Hematopoietic multipotent progenitor cell treated with erythropoietin and hydrocortisone succinate and interleukin-3 and kit ligand, for 8 days (in vitro differentiated cells): ENCODE results near the gene CADPS2.
"Not testable (repeated sequence)": the region's sequence is repeated elsewhere in the genome, so short reads cannot be mapped to it uniquely, and the experiment has no call there.

Experiments used
- DNase-seq: peaks from one replicate; pipeline ENCODE4 v3.0.0-alpha.2; 2015

CADPS2 gene

GRCh38 chr7:122663733-122664132, 222.5 kb downstream of the CADPS2 start:
- DNase-seq: no peak

- DNase-seq: no peak
These were observed 227.4 kb downstream of the CADPS2 start for GRCh38 chr7:122658856-122659255.

- DNase-seq: no peak
These were observed 232.6 kb downstream of the CADPS2 start for GRCh38 chr7:122653685-122654084.

- no peak for DNase-seq
These were observed 233.4 kb downstream of the CADPS2 start for GRCh38 chr7:122652876-122653275.

GRCh38 chr7:122651451-122651850, 234.8 kb downstream of the CADPS2 start:
- DNase-seq: no peak

- no peak for DNase-seq
These were observed 243.0 kb downstream of the CADPS2 start for GRCh38 chr7:122643250-122643649.

DNA sequence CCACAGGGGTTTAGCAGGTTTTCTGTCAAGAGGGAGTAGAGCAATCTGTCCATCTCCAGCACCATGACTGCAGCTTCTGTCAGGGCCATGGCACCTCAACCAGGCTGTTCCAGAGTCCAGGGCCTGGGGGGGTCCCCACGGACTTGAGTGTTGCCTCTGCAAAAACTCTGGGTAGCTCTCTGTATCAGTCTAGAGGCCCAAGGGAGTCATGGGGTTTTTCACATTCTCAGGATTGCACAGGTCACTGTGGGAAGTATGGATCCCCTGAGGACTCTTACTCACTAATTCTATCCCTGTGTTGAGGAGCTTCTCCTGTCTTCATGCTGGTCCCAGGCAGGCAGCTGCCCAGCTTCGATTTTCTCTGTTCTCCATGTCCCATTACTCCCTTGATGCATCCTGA, 247.8 kb downstream of the CADPS2 start:
- no peak for DNase-seq

GRCh38 chr7:122637784-122638183, 248.5 kb downstream of the CADPS2 start:
- DNase-seq: no peak

DNA sequence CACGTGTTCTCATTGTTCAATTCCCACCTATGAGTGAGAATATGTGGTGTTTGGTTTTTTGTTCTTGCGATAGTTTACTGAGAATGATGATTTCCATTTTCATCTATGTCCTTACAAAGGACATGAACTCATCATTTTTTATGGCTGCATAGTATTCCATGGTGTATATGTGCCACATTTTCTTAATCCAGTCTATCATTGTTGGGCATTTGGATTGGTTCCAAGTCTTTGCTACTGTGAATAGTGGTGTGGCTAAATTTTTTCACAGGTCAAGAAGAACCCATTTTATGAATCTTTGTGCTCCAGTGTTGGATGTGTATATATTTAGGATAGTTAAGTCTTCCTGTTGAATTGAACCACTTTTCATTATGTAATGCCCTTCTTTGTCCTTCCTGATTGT, 250.8 kb downstream of the CADPS2 start:
- not testable (repeated sequence) for DNase-seq

DNA sequence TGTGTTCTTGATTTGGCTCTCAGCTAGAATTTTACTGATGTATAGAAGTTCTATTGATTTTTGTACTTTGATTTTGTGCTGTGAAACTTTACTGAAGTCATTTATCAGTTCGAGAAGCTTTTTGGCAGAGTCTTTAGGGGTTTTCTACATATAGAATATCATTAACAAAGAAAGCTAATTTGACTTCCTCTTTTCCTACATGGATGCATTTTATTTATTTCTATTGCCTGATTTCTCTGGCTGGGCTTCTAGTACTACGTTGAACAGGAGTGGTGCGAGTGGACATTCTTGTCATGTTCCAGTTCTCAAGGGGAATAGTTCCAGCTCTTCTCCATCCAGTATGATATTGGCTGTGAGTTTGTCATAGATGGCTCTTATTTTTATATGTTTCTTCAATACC, 252.8 kb downstream of the CADPS2 start:
- DNase-seq: no peak

DNA sequence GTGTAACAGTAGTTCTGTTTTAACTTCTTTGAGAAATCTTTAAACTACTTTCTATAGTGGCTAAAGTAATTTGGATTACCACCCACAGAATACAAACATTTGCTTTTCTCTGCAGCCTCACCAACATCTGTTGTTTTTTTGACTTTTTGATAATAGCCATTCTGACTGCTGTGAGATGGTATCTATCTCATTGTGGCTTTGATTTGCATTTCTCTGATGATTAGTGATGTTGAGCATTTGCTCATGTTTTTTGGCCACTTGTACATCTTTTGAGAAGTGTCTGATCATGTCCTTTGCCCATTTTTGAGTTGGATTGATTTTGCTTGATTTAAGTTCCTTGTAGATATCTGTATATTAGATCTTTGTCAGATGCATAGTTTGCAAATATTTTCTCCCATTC, 254.0 kb downstream of the CADPS2 start:
- no peak for DNase-seq

- DNase-seq: no peak
These were observed 256.8 kb downstream of the CADPS2 start for GRCh38 chr7:122629412-122629953.

DNA sequence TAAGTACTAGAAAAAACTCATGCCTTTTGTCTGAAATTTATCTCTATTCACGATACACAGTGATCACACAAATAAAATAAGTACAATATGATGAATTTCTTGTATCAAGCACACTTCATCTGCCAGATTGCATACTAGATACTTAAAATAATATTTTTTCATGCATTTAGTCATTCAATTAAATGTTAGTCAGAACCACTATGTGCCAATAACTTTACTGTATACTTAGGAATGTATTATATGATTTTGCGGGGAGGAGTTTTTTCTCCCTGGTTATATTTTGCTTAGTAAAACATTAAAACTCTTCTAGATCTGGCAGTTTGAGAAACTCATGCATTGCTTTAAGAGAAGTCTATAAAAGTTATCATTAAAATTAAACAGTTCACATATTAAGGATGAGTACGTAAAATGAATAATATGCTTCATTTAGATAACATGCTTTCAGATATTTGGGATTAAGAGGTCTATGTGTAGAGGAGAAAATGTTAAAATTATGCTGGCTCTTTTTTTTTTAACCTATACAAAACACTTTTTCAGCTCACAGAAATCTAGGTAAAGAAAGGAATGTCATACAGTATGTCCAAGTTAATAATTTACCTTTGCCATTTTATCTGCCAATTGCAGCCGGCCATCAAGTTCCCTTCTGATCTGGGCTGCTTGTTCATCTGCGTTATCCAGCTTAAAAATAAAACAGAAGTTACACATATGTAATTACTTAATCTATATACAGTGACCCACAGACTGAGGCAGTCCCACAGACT, 257.4 kb downstream of the CADPS2 start:
- no peak for DNase-seq

GRCh38 chr7:122626785-122627184, 259.5 kb downstream of the CADPS2 start:
- no peak for DNase-seq

DNA sequence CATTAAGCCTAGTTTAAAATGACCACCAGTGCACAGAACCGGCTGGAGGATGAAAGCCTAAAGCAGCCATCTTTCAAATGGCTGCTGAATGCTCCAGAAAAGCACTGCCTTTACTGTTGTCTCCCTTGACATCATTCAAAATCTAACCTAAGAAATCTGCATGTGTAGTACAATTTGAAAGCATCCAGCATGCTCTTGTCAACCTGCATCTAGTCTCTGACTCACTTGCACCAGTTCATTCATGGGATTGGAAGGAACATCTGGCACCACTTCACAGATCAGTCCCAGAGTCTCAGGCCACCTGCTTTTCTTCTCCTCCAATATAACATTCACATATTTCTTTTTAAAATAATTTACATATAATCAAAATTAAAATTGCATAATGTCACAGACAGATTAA, 263.6 kb downstream of the CADPS2 start:
- DNase-seq: no peak

DNA sequence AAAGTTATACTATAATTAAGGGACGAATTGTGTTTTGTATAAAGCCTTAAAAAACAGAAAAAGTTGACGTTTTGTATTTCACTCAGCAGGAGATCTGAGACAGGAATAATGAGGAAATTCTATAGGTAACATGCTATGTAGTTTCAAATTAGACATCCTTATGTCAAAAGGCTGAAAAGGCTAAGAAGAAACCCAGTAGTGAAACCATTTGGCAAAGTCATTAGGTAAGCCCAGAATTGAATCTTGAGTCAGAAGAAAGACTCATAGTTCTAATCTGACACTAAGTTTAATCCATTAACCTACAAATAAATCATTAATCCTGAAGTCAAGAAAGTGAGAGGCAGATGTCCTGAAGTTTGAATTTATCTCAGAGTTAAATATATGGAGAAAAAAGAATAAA, 266.6 kb downstream of the CADPS2 start:
- DNase-seq: no peak

- no peak for DNase-seq
These were observed 267.6 kb downstream of the CADPS2 start for GRCh38 chr7:122618585-122619189.

DNA sequence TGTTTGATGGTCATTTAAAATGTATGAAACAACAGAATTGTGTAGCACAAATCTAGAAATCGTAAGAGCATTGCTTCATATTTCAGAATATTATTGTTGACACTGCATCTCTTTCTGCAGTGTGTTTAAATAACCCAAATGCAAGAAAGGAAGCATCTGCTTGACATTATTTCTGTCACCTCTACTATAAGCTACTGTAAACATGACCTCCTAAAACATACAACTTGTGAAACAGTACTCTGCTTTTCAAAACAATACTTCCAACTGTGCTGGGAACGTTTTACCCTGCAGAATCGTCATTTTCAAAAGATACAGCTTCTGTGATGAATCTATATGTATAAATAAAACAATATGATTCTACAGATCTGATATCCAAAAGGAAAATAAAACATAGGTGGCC, 269.3 kb downstream of the CADPS2 start:
- DNase-seq: no peak

DNA sequence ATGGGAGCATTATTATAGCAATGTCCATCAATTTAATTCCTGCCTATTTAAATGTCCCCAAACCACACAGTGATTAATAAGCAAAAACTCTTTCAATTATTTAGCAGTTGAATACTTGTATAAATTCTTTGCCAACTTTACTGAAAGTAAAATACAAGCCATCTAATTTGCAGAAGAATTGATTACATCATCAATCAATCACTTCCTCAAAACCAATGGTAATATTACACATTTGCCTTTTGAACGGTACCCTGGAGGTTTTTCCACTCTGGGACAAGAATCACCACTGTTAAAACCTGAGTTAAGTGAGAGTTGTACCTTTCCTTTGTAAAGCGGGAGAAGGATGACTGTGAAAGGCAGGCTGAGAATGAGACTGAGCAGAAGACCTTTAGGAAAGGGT, 280.3 kb downstream of the CADPS2 start:
- no peak for DNase-seq

- no peak for DNase-seq
These were observed 282.0 kb downstream of the CADPS2 start for GRCh38 chr7:122604251-122604650.

GRCh38 chr7:122602800-122603199, 283.5 kb downstream of the CADPS2 start:
- no peak for DNase-seq

DNA sequence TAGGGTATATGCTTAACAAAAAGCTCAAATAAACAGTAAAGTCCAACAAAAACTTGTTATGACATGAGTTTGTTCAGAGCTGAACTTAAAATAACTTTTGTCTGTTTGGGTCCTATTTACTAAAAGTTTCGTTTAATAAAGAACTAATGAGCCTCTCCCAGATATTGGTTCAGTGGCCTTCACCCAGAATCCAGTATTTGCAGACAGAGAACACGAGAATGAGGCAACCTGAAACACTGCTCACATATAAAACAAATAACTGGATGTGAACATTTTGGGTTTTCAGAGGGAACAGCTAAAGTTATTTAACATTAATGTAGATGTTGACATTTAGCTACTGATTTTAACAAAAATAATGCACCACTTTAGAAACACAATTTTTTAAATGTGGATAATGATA, 285.6 kb downstream of the CADPS2 start:
- no peak for DNase-seq

DNA sequence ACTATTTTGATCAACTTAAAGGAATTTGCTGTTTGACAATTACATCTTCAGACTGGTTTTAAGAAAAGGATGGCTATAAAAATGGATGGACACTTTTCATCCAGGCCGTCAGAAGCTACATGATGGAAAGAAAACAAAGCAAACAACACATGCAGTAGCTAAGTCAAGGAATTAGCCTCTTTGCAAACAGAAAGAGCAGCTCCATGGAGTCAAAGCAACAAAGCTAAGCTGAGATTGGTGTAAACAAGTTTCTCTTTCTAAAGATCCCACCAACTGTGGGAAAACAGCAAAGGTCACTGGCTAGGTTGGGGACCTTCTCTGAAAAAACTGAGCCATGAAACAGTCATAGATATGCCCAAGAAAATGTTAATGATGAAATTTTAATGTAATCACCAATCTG, 286.2 kb downstream of the CADPS2 start:
- DNase-seq: no peak

GRCh38 chr7:122597277-122597676, 289.0 kb downstream of the CADPS2 start:
- DNase-seq: no peak

GRCh38 chr7:122595885-122596284, 290.4 kb downstream of the CADPS2 start:
- DNase-seq: no peak
